ENCODE measurements around the gene APOL5. TPM values are rescaled to one million over a fixed set of nuclear protein-coding genes. Genes with fewer than 3 reads are reported as not detected.

Gene APOL5
- total and polyA plus RNA-seq, 7 donors: not detected

- H3K9me3 ChIP-seq: no peaks in the 10 kb centered on the region
- H3K27ac ChIP-seq: no peak overlapping the region
- no peak overlapping the region for H3K4me3 ChIP-seq
- DNase-seq: no peak
- TF ChIP-seq POLR2A (IDR thresholded peaks at IDR 0.05) (no peak), CTCF (IDR thresholded peaks at IDR 0.05) (no peak), EP300 (IDR thresholded peaks at IDR 0.05) (no peak), POLR2AphosphoS5 (IDR thresholded peaks at IDR 0.05) (no peak)
- H3K36me3 ChIP-seq: no peaks in the 10 kb centered on the region
- 22 to 72% methylated on average over 12 of the region's 12 CpGs for WGBS, 2 donors
- H3K27me3 ChIP-seq: no peaks in the 10 kb centered on the region
- intact Hi-C loops (cut with DNase I): loop anchor here (1.0 kb wide), 1 partner anchor 43 kb away; no protein-coding TSS in a partner anchor
- H3K4me1 ChIP-seq: peaks cover 0 to 7% (median 0%) of the 10 kb centered on the region in 4 donors
Observed at GRCh38 chr22:35728639-35729308, 11.1 kb downstream of the APOL5 start.

GRCh38 chr22:35729309-35729698 lies 11.6 kb downstream of the APOL5 start:
- Histone ChIP-seq H3K27me3 (no peaks in the 10 kb centered on the region), H3K36me3 (no peaks in the 10 kb centered on the region), H3K4me3 (no peak overlapping the region), H3K4me1 (peaks cover 0 to 12% (median 0%) of the 10 kb centered on the region in 4 donors), H3K27ac (no peak overlapping the region), H3K9me3 (no peaks in the 10 kb centered on the region)
- DNase-seq: no peak
- TF ChIP-seq POLR2AphosphoS5 (IDR thresholded peaks at IDR 0.05) (no peak), CTCF (IDR thresholded peaks at IDR 0.05) (no peak), POLR2A (IDR thresholded peaks at IDR 0.05) (no peak), EP300 (IDR thresholded peaks at IDR 0.05) (no peak)
- intact Hi-C loops (cut with DNase I): loop anchor here (1.0 kb wide), 1 partner anchor 44 kb away; no protein-coding TSS in a partner anchor
- 92% methylated on average over 2 of the region's 2 CpGs for WGBS, 2 donors

GRCh38 chr22:35731321-35731720 lies 13.6 kb downstream of the APOL5 start:
- Histone ChIP-seq H3K27me3 (no peaks in the 10 kb centered on the region), H3K9me3 (no peaks in the 10 kb centered on the region), H3K27ac (no peak overlapping the region), H3K4me3 (no peak overlapping the region), H3K36me3 (no peaks in the 10 kb centered on the region), H3K4me1 (peaks cover 0 to 13% (median 0%) of the 10 kb centered on the region in 4 donors)
- intact Hi-C loops (cut with DNase I): no loop called here
- no peak for DNase-seq
- no peak for TF ChIP-seq EP300 (IDR thresholded peaks at IDR 0.05)
- TF ChIP-seq POLR2A (IDR thresholded peaks at IDR 0.05): no peak
- TF ChIP-seq CTCF (IDR thresholded peaks at IDR 0.05): no peak
- no peak for TF ChIP-seq POLR2AphosphoS5 (IDR thresholded peaks at IDR 0.05)
- WGBS, 2 donors: 84 to 88% methylated on average over 10 of the region's 10 CpGs

- DNase-seq: no peak
- H3K36me3 ChIP-seq: peaks cover 0 to 4% (median 0%) of the 10 kb centered on the region in 4 donors
- H3K27ac ChIP-seq: no peak overlapping the region
- H3K27me3 ChIP-seq: no peaks in the 10 kb centered on the region
- peaks cover 0 to 13% (median 0%) of the 10 kb centered on the region in 4 donors for H3K4me1 ChIP-seq
- no peaks in the 10 kb centered on the region for H3K9me3 ChIP-seq
- H3K4me3 ChIP-seq: no peak overlapping the region
- intact Hi-C loops (cut with DNase I): no loop called here
- 95 to 99% methylated on average over 9 of the region's 9 CpGs for WGBS, 2 donors
- no peak for TF ChIP-seq POLR2A (IDR thresholded peaks at IDR 0.05)
Observed at GRCh38 chr22:35732116-35732515, 14.4 kb downstream of the APOL5 start.

GRCh38 chr22:35733036-35733435 lies 15.4 kb downstream of the APOL5 start:
- Histone ChIP-seq H3K9me3 (no peaks in the 10 kb centered on the region), H3K4me1 (peaks cover 0 to 13% (median 0%) of the 10 kb centered on the region in 4 donors), H3K36me3 (peaks cover 0 to 12% (median 0%) of the 10 kb centered on the region in 4 donors), H3K27me3 (no peaks in the 10 kb centered on the region), H3K27ac (no peak overlapping the region), H3K4me3 (no peak overlapping the region)
- WGBS, 2 donors: 83 to 89% methylated on average over 10 of the region's 10 CpGs
- no peak for DNase-seq
- TF ChIP-seq CTCF (IDR thresholded peaks at IDR 0.05): no peak
- no peak for TF ChIP-seq EP300 (IDR thresholded peaks at IDR 0.05)
- TF ChIP-seq POLR2A (IDR thresholded peaks at IDR 0.05): no peak
- no peak for TF ChIP-seq POLR2AphosphoS5 (IDR thresholded peaks at IDR 0.05)
- intact Hi-C loops (cut with DNase I): no loop called here
